ENCODE measurements around the gene RHOT2.

RHOT2 gene

DNA sequence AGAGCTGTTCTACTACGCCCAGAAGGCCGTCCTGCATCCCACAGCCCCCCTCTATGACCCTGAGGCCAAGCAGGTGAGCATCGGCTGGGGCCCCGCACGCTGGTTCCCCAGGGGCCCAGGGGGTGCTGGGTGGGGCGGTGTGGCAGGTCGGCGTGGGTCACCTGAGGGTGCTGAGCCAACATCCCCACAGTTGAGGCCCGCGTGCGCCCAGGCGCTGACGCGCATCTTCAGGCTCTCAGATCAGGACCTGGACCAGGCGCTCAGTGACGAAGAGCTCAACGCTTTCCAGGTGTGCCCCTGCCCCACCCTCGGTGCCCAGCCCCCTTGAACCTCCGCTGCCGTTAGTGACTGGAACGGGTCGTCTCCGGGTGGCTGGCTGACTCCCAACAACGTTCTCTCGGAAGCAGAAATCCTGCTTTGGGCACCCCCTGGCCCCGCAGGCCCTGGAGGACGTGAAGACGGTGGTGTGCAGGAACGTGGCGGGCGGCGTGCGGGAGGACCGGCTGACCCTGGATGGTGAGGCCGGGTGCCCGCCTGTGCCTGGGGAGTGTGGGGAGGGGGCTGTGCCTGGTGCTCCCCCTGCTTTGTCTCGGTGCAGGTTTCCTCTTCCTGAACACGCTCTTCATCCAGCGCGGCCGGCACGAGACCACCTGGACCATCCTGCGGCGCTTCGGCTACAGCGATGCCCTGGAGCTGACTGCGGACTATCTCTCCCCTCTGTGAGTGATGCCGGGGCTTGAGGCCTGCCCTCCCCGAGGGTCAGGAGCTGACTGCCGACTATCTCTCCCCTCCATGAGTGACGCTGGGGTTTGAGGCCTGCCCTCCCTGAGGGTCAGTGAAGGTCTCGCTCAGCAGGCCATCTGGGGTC, 2.8 kb downstream of the RHOT2 start:
- in situ Hi-C loops (cut with HindIII; ENCODE audit: low pct_unique_long_range_greater_than_20kb, low sequenced_read_pairs): no loop called here
- no peak for DNase-seq (ENCODE audit: low read depth in 1 of 2, low spot score in 1 of 2)
- TF ChIP-seq JUND (IDR thresholded peaks at IDR 0.05; ENCODE audit: low read depth): no peak

DNA sequence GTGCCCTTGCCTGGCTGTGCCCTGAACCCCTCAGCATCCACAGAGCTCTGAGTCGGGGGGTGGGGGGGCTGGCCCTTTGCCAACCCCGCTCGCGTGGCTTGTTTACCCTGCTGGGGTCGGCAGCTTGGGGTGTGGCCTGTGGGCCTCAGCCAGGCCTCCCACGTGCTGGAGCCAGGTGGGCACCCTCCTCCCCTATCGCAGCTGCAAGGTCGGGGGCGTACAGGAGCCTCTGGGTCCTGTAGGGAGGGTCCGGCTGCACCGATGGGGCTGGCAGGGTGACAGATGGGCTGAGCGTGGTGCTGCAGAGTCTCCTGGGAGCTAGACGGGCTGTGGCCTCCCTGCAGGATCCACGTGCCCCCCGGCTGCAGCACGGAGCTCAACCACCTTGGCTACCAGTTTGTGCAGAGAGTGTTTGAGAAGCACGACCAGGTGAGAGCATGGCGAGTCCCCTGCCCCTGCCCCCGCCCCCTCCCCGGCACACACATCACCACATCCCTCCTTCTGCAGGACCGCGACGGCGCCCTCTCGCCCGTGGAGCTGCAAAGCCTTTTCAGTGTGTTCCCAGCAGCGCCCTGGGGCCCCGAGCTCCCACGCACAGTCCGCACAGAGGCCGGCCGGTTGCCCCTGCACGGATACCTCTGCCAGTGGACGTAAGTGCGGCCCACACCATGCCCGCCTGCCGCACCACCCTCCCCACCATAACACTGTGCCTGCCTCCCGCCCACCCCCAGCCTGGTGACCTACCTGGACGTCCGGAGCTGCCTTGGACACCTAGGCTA, 3.6 kb downstream of the RHOT2 start:
- no peak for DNase-seq (ENCODE audit: low read depth in 1 of 2, low spot score in 1 of 2)
- in situ Hi-C loops (cut with HindIII; ENCODE audit: low pct_unique_long_range_greater_than_20kb, low sequenced_read_pairs): no loop called here
- TF ChIP-seq JUND (IDR thresholded peaks at IDR 0.05; ENCODE audit: low read depth): no peak

DNA sequence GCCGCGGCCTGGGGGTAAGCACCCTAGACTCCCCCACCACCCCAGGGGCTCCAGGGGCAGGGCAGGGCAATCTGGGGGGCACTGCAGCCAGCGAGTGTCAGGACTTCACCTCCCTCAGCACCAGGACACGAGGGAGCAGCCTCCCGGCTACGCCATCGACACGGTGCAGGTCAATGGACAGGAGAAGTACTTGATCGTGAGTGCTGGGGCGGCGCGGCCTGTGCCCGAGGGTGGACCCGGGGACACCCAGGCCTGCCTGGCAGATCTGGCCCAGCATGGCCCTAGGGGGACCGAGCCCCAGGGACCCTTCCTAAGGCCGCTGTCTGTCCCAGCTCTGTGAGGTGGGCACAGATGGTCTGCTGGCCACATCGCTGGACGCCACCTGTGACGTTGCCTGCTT, 4.4 kb downstream of the RHOT2 start:
- in situ Hi-C loops (cut with HindIII; ENCODE audit: low pct_unique_long_range_greater_than_20kb, low sequenced_read_pairs): no loop called here
- TF ChIP-seq JUND (IDR thresholded peaks at IDR 0.05; ENCODE audit: low read depth): no peak
- DNase-seq (ENCODE audit: low read depth in 1 of 2, low spot score in 1 of 2): no peak

- no peak for TF ChIP-seq JUND (IDR thresholded peaks at IDR 0.05; ENCODE audit: low read depth)
- in situ Hi-C loops (cut with HindIII; ENCODE audit: low pct_unique_long_range_greater_than_20kb, low sequenced_read_pairs): no loop called here
Measured at GRCh38 chr16:672851-673250, 4.9 kb downstream of the RHOT2 start.

DNA sequence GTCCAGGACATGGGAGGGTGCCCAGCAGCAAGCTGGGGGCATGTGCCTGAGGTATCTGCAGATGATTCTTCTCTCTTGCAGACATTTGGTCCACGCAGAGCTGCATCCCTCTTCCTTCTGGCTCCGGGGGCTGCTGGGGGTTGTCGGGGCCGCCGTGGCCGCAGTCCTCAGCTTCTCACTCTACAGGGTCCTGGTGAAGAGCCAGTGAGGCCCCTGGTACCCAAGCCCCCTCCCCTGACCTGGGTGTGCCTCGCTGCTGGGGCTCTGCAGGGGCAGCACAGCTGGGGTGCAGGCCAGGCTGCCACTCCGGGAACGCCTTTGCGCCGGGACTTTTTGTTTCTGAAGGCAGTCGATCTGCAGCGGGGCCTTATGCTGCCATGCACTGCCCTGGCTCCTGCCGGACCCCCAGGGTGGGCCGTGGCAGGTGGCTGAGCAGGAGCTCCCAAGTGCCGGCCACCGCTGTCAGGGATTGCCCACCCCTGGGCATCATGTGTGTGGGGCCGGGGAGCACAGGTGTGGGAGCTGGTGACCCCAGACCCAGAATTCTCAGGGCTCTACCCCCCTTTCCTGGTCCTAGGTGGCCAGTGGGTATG, 5.6 kb downstream of the RHOT2 start:
- in situ Hi-C loops (cut with HindIII; ENCODE audit: low pct_unique_long_range_greater_than_20kb, low sequenced_read_pairs): no loop called here
- no peak for TF ChIP-seq JUND (IDR thresholded peaks at IDR 0.05; ENCODE audit: low read depth)
- DNase-seq (ENCODE audit: low read depth in 1 of 2, low spot score in 1 of 2): no peak

More at GRCh38 chr16:672851-673250, 4.9 kb downstream of the RHOT2 start:
- no peak for DNase-seq (ENCODE audit: low read depth in 1 of 2, low spot score in 1 of 2)

DNA sequence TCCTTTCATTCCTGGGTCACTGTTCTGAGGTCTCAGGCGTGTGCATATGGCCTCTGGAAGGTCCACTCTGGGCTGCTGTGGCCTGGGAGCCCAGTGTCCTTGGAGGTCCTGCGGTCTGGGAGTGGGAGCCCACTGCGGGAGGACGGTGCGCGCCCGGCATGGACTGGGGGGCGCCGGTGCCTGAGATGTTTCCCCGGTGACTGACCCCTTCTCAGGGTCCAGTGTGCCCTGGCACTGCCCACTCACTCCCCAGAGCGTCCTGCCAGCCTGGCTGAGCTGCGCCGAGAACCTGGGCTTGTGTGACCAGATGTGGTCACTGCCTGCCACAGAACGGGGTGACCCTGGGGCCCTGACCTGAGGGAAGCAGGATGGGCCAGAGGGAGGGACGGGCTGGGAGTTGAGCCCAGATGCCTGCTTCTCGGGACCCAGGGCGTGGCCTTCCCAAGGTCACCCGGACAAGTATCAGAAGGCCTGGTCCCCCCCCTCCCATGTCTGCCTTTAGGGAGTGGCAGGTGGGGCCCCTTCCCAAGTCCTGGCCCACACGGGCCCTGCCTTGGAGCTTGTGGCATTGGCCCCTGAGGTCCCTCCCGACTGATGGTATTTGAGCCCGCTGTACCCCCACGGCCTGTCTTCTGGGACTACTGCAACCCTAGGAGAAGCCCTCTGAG, 6.4 kb downstream of the RHOT2 start:
- TF ChIP-seq JUND (IDR thresholded peaks at IDR 0.05; ENCODE audit: low read depth): no peak

DNA sequence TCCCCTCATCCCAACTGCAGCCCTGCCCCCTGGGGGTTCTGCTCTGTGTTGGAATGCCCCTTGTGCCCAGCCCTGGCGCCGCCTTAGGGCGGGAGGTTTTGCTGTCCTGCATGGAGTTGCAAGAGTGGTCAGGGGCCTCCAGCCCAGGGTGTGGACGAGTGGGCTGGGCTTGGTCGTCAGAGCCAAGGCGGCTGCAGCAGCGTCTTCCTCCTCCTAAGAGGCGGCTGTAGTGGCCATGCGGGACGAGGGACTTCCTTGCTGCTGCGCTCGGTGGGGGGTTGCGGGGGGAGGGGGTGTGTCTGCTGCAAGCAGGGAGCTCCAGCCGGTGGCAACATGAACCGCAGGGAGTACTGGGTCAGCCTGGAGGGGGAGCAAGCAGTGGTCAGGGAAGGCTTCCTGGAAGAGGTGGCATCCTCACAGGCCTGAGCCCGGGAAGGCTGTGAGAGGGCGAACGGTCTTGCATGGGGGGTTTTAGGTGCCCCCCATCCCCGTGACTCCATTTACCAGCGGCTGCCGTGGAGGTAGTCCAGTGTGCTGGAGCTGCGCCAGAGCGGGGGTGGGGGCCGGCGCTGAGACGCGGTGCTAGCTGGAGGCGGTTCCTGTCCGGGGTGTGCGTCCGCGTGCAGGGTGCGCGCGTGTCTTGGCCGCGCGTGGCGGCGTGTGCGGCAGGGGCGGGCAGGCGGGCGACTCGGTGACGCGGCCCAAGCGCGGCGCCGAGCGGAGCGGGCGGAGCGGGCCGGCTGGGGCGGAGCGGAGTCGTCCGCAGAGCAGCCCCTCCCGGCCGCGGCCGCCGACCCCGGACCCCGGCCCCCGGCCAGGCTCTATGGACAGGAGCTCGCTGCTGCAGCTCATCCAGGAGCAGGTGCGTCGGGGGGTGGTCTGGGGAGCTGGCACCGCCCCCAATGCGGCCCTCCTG, 7.3 kb downstream of the RHOT2 start, which contains the start of gene RHBDL1:
Gene RHBDL1 (plus strand): TSS at position 704 of the 916 bp plus-strand sequence. CDS start 120 bp downstream, at position 824.
- in situ Hi-C loops (cut with HindIII; ENCODE audit: low pct_unique_long_range_greater_than_20kb, low sequenced_read_pairs): no loop called here
- no peak for DNase-seq (ENCODE audit: low read depth in 1 of 2, low spot score in 1 of 2)
- TF ChIP-seq JUND (IDR thresholded peaks at IDR 0.05; ENCODE audit: low read depth): no peak

More for the DNA sequence above, 6.4 kb downstream of the RHOT2 start:
- in situ Hi-C loops (cut with HindIII; ENCODE audit: low pct_unique_long_range_greater_than_20kb, low sequenced_read_pairs): no loop called here
- DNase-seq (ENCODE audit: low read depth in 1 of 2, low spot score in 1 of 2): no peak

DNA sequence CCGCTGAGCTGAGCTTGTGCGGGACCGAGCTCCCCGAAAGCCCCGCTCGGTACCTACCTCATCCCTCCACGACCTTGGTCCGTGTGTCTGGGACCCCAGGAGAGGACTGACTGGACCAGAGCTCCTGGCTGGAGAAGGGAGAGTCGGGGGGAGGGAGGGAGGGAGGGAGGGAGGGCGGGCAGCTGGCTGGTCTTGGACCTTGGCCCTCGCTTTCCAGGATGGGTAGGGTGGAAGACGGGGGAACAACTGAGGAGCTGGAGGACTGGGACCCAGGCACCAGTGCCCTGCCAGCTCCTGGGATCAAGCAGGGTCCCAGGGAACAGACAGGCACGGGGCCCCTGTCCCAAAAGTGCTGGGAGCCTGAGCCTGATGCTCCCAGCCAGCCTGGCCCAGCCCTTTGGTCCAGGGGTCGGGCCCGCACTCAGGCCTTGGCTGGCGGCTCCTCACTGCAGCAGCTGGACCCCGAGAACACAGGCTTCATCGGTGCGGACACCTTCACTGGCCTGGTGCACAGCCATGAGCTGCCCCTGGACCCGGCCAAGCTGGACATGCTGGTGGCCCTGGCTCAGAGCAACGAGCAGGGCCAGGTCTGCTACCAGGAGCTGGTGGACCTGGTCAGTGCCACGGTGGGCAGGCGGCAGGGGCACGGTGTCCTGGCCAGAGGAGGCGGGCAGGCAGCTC, 8.1 kb downstream of the RHOT2 start:
- TF ChIP-seq JUND (IDR thresholded peaks at IDR 0.05; ENCODE audit: low read depth): no peak
- in situ Hi-C loops (cut with HindIII; ENCODE audit: low pct_unique_long_range_greater_than_20kb, low sequenced_read_pairs): no loop called here
- DNase-seq (ENCODE audit: low read depth in 1 of 2, low spot score in 1 of 2): no peak

DNA sequence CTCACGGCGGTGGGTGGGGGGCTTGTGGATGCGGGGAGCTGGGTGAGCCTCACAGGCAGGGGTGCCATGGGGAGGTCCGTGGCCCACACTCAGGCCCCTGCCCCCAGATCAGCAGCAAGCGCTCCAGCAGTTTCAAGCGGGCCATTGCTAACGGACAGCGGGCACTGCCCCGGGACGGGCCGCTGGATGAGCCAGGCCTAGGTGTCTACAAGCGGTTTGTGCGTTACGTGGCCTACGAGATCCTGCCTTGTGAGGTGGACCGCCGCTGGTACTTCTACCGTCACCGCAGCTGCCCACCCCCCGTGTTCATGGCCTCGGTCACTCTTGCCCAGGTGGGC, 8.6 kb downstream of the RHOT2 start:
- no peak for DNase-seq (ENCODE audit: low read depth in 1 of 2, low spot score in 1 of 2)
- no peak for TF ChIP-seq JUND (IDR thresholded peaks at IDR 0.05; ENCODE audit: low read depth)

GRCh38 chr16:676913-677312, 9.0 kb downstream of the RHOT2 start:
- DNase-seq (ENCODE audit: low read depth in 1 of 2, low spot score in 1 of 2): no peak
- in situ Hi-C loops (cut with HindIII; ENCODE audit: low pct_unique_long_range_greater_than_20kb, low sequenced_read_pairs): no loop called here

More for the DNA sequence above, 8.6 kb downstream of the RHOT2 start:
- in situ Hi-C loops (cut with HindIII; ENCODE audit: low pct_unique_long_range_greater_than_20kb, low sequenced_read_pairs): no loop called here

More at GRCh38 chr16:676913-677312, 9.0 kb downstream of the RHOT2 start:
- TF ChIP-seq JUND (IDR thresholded peaks at IDR 0.05; ENCODE audit: low read depth): no peak
